Left forelimb (tissue), 1 donor: Measurements from ENCODE around the gene FKBP1B.
A peak's percentile ranks its signal among the peaks of the same experiment; 100 is the strongest.
"Not testable (repeated sequence)": the region's sequence is repeated elsewhere in the genome, so short reads cannot be mapped to it uniquely, and the experiment has no call there.

Experiments
- DNase-seq: peaks from one replicate; pipeline ENCODE4 v3.0.0-alpha.2; 2018; ENCODE audit warnings: low spot score

The FKBP1B gene

GRCh38 chr2:24065341-24065740 is 15.8 kb downstream of the FKBP1B start:
- no peak for DNase-seq

GRCh38 chr2:24072259-24072658 is 22.7 kb downstream of the FKBP1B start:
- DNase-seq = no peak

GRCh38 chr2:24073816-24074215 is 24.3 kb downstream of the FKBP1B start:
- DNase-seq = no peak

- no peak for DNase-seq
Measured at GRCh38 chr2:24075259-24075658, 25.7 kb downstream of the FKBP1B start.

GRCh38 chr2:24075915-24076848 is 26.6 kb downstream of the FKBP1B start, which contains the start of gene SF3B6:
SF3B6 (minus strand) TSS chr2:24076326; CDS start chr2:24076229, 97 bp downstream.
- peak; percentile 97 for DNase-seq

- DNase-seq = no peak
Measured at GRCh38 chr2:24076849-24077534, 27.5 kb downstream of the FKBP1B start.

GRCh38 chr2:24077535-24077877 is 28.0 kb downstream of the FKBP1B start:
- DNase-seq = no peak

- DNase-seq = no peak
Measured at GRCh38 chr2:24077879-24078278, 28.3 kb downstream of the FKBP1B start.

GRCh38 chr2:24080701-24081100 is 31.2 kb downstream of the FKBP1B start:
- DNase-seq = no peak

GRCh38 chr2:24082787-24083566 is 33.4 kb downstream of the FKBP1B start:
- no peak for DNase-seq

- DNase-seq = peak; percentile 85
Measured at GRCh38 chr2:24083567-24084385, 34.2 kb downstream of the FKBP1B start.

- DNase-seq = peak; percentile 94
Measured at GRCh38 chr2:24084386-24085199, 35.1 kb downstream of the FKBP1B start, which contains the start of gene TP53I3. TP53I3 (minus strand) TSS chr2:24084834; CDS start chr2:24084326, 508 bp downstream.

GRCh38 chr2:24085200-24085489 is 35.6 kb downstream of the FKBP1B start:
- no peak for DNase-seq

- no peak for DNase-seq
Measured at GRCh38 chr2:24086241-24086640, 36.7 kb downstream of the FKBP1B start.

GRCh38 chr2:24087032-24087431 is 37.5 kb downstream of the FKBP1B start:
- no peak for DNase-seq

- no peak for DNase-seq
Measured at GRCh38 chr2:24088821-24089359, 39.3 kb downstream of the FKBP1B start.

GRCh38 chr2:24093270-24093669 is 43.7 kb downstream of the FKBP1B start:
- not testable (repeated sequence) for DNase-seq

- DNase-seq = not testable (repeated sequence)
Measured at GRCh38 chr2:24095171-24095677, 45.7 kb downstream of the FKBP1B start.

GRCh38 chr2:24100732-24101131 is 51.2 kb downstream of the FKBP1B start:
- DNase-seq = not testable (repeated sequence)

- no peak for DNase-seq
Measured at GRCh38 chr2:24101992-24102391, 52.5 kb downstream of the FKBP1B start.
